Measurements from ENCODE around the gene RPTOR.

The RPTOR gene

GRCh38 chr17:80859002-80859941 is 314.6 kb downstream of the RPTOR start:
- no peak for TF ChIP-seq GATA1 (IDR thresholded peaks at IDR 0.05; ENCODE audit: low read depth, low read length)
- no peak for TF ChIP-seq POLR2A (IDR thresholded peaks at IDR 0.05; ENCODE audit: low read length)
- no peak for DNase-seq

- no peak for DNase-seq
- no peak for TF ChIP-seq GATA1 (IDR thresholded peaks at IDR 0.05; ENCODE audit: low read depth, low read length)
- TF ChIP-seq POLR2A (IDR thresholded peaks at IDR 0.05; ENCODE audit: low read length) = no peak
Measured at GRCh38 chr17:80860101-80860671, 315.5 kb downstream of the RPTOR start.

DNA sequence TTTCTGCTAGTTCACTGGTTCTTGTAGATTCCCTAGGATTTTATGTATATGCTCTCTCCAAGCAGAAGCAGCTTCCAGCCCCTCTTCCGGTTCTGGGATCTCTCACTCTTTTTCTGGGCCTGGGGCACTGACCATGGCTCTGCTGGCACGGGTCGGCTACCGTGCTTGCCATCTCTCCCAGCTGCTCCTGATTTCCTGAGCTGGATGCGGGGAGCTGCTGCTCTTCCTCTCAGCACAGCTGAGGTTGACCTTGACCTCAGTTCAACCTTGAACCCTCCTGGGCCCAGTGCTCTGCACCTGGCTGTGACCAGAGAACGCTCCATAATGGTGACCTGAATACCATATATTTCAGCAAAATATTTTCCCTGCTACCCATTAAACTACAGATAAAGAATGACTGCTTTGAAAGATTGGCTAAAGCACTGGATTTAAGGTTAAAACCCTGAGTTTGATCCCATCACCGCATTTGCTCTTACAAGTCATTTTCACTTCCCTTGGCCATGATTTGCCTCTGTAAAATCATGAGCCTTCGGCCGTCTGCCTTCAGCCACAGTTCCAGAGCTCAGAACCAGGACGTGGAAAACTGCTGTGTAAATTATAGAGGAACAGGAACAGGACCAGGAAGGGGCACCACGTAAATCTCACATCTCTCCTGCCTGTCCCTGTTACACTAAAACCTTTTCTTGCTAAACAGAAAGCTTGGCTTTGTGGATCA is 316.2 kb downstream of the RPTOR start:
- TF ChIP-seq GATA1 (IDR thresholded peaks at IDR 0.05; ENCODE audit: low read depth, low read length) (no peak), POLR2A (IDR thresholded peaks at IDR 0.05; ENCODE audit: low read length) (no peak)

GRCh38 chr17:80861418-80861815 is 316.8 kb downstream of the RPTOR start:
- DNase-seq = no peak
- TF ChIP-seq POLR2A (IDR thresholded peaks at IDR 0.05; ENCODE audit: low read length) (no peak), GATA1 (IDR thresholded peaks at IDR 0.05; ENCODE audit: low read depth, low read length) (no peak)

More for the DNA sequence above, 316.2 kb downstream of the RPTOR start:
- no peak for DNase-seq

DNA sequence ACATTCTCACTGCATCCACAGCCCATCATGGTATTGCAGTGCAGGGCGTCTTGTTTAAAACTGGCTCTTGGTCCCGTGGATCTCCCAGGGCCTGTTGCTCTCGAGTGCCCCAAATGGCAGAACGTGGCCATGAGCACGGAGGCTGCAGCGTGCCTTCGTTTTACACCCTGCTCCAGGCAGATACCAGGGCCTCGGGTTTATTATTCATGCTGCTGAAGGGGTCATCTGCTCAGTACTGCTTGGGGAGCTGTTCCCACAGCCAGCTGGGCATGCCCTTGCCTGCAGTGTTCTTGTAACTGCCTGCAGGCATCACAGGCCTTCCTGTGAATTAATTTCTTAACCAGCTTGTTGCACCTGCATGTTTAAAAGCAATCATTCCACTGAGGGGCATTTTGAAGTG is 317.3 kb downstream of the RPTOR start:
- DNase-seq = no peak
- TF ChIP-seq GATA1 (IDR thresholded peaks at IDR 0.05; ENCODE audit: low read depth, low read length) (no peak), POLR2A (IDR thresholded peaks at IDR 0.05; ENCODE audit: low read length) (no peak)

GRCh38 chr17:80862481-80862961 is 317.9 kb downstream of the RPTOR start:
- TF ChIP-seq GATA1 (IDR thresholded peaks at IDR 0.05; ENCODE audit: low read depth, low read length) (no peak), POLR2A (IDR thresholded peaks at IDR 0.05; ENCODE audit: low read length) (no peak)
- DNase-seq = no peak

DNA sequence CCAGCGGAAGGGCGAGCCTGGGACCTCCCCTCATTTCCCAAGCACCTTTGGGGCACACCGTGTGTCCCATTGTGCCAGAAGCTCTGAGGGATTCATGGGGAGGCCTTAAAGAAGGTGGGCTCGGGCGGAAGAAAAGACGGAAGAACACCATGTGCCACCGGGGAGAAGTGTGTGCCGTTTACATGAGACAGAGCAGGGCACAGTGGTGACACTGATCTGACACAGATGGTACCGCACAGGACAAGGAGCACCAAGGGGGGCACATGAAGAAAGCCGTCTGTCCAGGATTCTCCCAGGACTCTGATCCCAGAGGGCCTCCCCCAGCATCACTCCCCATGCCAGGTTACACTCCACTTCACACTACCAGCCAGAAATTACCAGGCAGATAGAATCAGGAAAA is 318.3 kb downstream of the RPTOR start:
- no peak for DNase-seq
- no peak for TF ChIP-seq GATA1 (IDR thresholded peaks at IDR 0.05; ENCODE audit: low read depth, low read length)
- TF ChIP-seq POLR2A (IDR thresholded peaks at IDR 0.05; ENCODE audit: low read length) = no peak

DNA sequence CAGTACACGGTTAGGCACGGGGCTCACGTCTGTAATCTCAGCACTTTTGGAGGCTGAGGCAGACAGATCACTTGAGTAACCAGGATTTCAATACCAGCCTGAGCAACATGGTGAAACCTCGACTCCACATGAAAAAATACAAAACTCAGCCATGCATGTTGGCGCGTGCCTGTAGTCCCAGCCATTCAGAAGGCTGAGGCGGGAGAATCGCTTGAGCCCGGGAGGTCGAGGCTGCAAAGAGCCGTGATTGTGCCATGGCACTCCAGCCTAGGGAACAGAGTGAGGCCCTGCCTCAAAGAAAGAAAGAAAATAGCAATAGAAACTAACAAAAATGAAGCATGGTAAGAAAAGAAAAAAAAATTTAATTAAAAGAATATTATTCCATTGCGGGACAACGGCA is 319.0 kb downstream of the RPTOR start:
- no peak for DNase-seq
- TF ChIP-seq POLR2A (IDR thresholded peaks at IDR 0.05; ENCODE audit: low read length) (no peak), GATA1 (IDR thresholded peaks at IDR 0.05; ENCODE audit: low read depth, low read length) (no peak)

DNA sequence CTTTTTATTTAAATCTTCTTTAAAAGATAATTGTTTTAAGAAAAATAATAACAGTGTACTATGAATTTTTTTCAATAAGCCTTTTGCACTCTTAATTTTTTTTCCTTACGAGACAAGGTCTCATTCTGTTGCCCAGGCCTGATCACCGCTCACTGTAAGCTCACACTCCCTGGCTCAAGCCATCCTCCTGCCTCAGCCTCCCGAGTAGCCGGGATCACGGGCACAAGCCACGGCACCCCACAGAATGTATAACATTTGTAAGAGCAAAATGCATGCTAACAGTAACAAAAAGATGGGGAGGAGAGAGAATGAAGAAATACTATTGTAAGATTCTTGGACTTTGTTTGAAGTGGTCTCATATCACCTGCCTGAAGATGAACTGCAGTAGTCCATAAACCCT is 320.1 kb downstream of the RPTOR start:
- TF ChIP-seq GATA1 (IDR thresholded peaks at IDR 0.05; ENCODE audit: low read depth, low read length) (no peak), POLR2A (IDR thresholded peaks at IDR 0.05; ENCODE audit: low read length) (no peak)
- no peak for DNase-seq

GRCh38 chr17:80866050-80866793 is 321.6 kb downstream of the RPTOR start:
- TF ChIP-seq POLR2A (IDR thresholded peaks at IDR 0.05; ENCODE audit: low read length) (no peak), GATA1 (IDR thresholded peaks at IDR 0.05; ENCODE audit: low read depth, low read length) (no peak)

DNA sequence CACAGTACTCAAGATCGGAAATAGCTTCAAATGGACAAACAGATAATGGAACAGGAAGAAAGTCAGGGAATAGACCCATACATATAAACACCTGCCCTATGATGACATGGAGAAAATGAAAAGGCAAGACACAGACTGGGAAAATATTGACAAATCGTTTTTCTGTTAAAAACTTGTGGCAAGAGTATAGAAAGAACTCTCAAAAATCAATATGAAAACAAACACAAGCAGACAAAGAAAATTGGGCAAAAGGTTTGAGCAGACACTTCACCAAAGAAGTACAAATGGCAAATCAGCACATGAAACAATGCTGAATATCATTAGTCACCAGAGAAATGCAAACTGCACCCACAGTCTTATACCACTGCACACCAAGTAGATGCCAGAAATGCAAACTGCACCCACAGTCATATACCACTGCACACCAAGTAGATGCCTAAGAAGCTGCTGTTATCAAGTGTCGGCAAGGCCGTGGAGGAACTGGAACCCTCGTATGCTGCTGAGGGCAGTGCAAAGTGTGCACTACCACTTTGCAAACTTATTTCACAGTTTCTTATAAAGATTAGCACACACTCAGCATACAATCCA is 323.5 kb downstream of the RPTOR start:
- TF ChIP-seq POLR2A (IDR thresholded peaks at IDR 0.05; ENCODE audit: low read length) (no peak), GATA1 (IDR thresholded peaks at IDR 0.05; ENCODE audit: low read depth, low read length) (no peak)
- no peak for DNase-seq

More at GRCh38 chr17:80866050-80866793, 321.6 kb downstream of the RPTOR start:
- DNase-seq = peak; percentile 47 to 70

GRCh38 chr17:80869481-80870145 is 325.0 kb downstream of the RPTOR start:
- TF ChIP-seq POLR2A (IDR thresholded peaks at IDR 0.05; ENCODE audit: low read length) (no peak), GATA1 (IDR thresholded peaks at IDR 0.05; ENCODE audit: low read depth, low read length) (no peak)
- DNase-seq = no peak

All from erythroblast (primary cell).